H1 (cell line): ENCODE data around the gene HIC2. TPM values are rescaled to one million over a fixed set of nuclear protein-coding genes. Genes with fewer than 3 reads are reported as not detected.

Experiments
- CTCF ChIA-PET: fragments of 300-600 bp; sonication (Branson Sonifier 250); formaldehyde crosslinking; loops from one replicate; lab custom pipeline; 2021; ENCODE audit not compliant: partially characterized antibody; lab: Charles Lee
- POLR2A ChIA-PET: fragments of 300-600 bp; sonication (Branson Sonifier 250); formaldehyde crosslinking; loops from one replicate; lab custom pipeline; 2021; ENCODE audit warnings: inconsistent platforms; ENCODE audit not compliant: partially characterized antibody; lab: Charles Lee
- DNase-seq, 2 experiments: peaks; one replicate each; pipeline versions ENCODE4 v3.0.0 to v3.0.0-alpha.2; 2010 to 2022; ENCODE audit warnings: low spot score in 2 of 2, low read depth in 1 of 2, mixed read lengths in 1 of 2
- FAIRE-seq: peaks from 2 replicates; lab custom pipeline; 2011; peaks lifted over from hg19 to GRCh38; lab: Jason Lieb, UNC
- H2AFZ ChIP-seq: 2 replicates; pipeline ENCODE4 v1.8.1; 2012; ENCODE audit warnings: low read length, inconsistent platforms
- H2AK5ac ChIP-seq: 2 replicates; pipeline ENCODE4 v1.6.1; 2013; ENCODE audit warnings: low read depth, low read length
- H2BK120ac ChIP-seq: replicated peaks from 2 replicates; pipeline ENCODE3; 2013; ENCODE audit warnings: low read depth, low read length, inconsistent platforms
- H2BK12ac ChIP-seq: 2 replicates; pipeline ENCODE4 v1.6.1; 2013; ENCODE audit warnings: low read depth, low read length
- H2BK15ac ChIP-seq: 2 replicates; pipeline ENCODE4 v1.6.1; 2013; ENCODE audit warnings: low read length
- H2BK20ac ChIP-seq: 2 replicates; pipeline ENCODE4 v1.6.1; 2013; ENCODE audit warnings: low read length
- H2BK5ac ChIP-seq: 2 replicates; pipeline ENCODE4 v1.6.1; 2013; ENCODE audit warnings: low read depth, low read length
- H3K14ac ChIP-seq: 2 replicates; pipeline ENCODE4 v1.6.1; 2013; ENCODE audit warnings: inconsistent platforms; ENCODE audit not compliant: insufficient read length
- H3K18ac ChIP-seq: 2 replicates; pipeline ENCODE4 v1.6.1; 2013; ENCODE audit warnings: low read length; ENCODE audit errors: extremely low read depth
- H3K23ac ChIP-seq: 2 replicates; pipeline ENCODE4 v1.6.1; 2013; ENCODE audit warnings: inconsistent platforms; ENCODE audit not compliant: insufficient read length
- H3K23me2 ChIP-seq: 2 replicates; pipeline ENCODE4 v1.6.1; 2013; ENCODE audit warnings: low read depth, low read length
- H3K27ac ChIP-seq: 2 replicates; pipeline ENCODE4 v1.6.1; 2011; ENCODE audit warnings: low read depth, low read length, inconsistent platforms
- H3K27me3 ChIP-seq, 4 experiments: replicated peaks in 1 of 4; 1 replicate in 1 of 4; 2 replicates in 3 of 4; pipeline versions ENCODE4 v1.6.1 to v1.8.1; 2011 to 2013; ENCODE audit warnings: low read length in 3 of 4, mild to moderate bottlenecking in 3 of 4, inconsistent platforms in 2 of 4, mixed read lengths in 2 of 4, moderate library complexity in 1 of 4; ENCODE audit not compliant: control insufficient read depth in 3 of 4, insufficient read depth in 3 of 4; ENCODE audit errors: extremely low read depth in 1 of 4
- H3K36me3 ChIP-seq, 4 experiments: 2 replicates each; pipeline versions ENCODE4 v1.6.1 to v1.8.1; 2011 to 2013; ENCODE audit warnings: mild to moderate bottlenecking in 4 of 4, low read length in 3 of 4, moderate library complexity in 2 of 4, control low read depth in 1 of 4, inconsistent platforms in 1 of 4; ENCODE audit not compliant: insufficient read depth in 4 of 4, control insufficient read depth in 2 of 4
- H3K4ac ChIP-seq: replicated peaks from 2 replicates; pipeline ENCODE3; 2013; ENCODE audit warnings: low read length, low read depth, mixed read lengths, inconsistent platforms; ENCODE audit not compliant: insufficient read length
- H3K4me1 ChIP-seq, 4 experiments: replicated peaks in 1 of 4; 1 replicate in 1 of 4; 2 replicates in 3 of 4; pipeline versions ENCODE4 v1.6.1 to v1.8.1; 2011 to 2013; ENCODE audit warnings: low read length in 3 of 4, inconsistent platforms in 2 of 4, mixed read lengths in 1 of 4; ENCODE audit not compliant: insufficient read depth in 4 of 4, control insufficient read depth in 3 of 4
- H3K4me2 ChIP-seq, 2 experiments: 2 replicates each; pipeline versions ENCODE4 v1.6.1 to v1.8.1; 2011 to 2013; ENCODE audit warnings: low read depth in 2 of 2, low read length in 2 of 2, control low read depth in 1 of 2, inconsistent platforms in 1 of 2, mild to moderate bottlenecking in 1 of 2; ENCODE audit not compliant: insufficient read depth in 1 of 2
- H3K4me3 ChIP-seq, 4 experiments: fragments of 200-600, 300-600 bp in 1 of 4; sonication (generic), shearing (Covaris generic), sonication (Bioruptor Twin) in 1 of 4; 2 replicates each; pipeline versions ENCODE4 v1.5.1 to v1.8.1; 2011 to 2016; ENCODE audit warnings: low read length in 4 of 4, low read depth in 3 of 4, control low read depth in 2 of 4, inconsistent platforms in 2 of 4, mild to moderate bottlenecking in 2 of 4, mixed read lengths in 1 of 4, moderate library complexity in 1 of 4; ENCODE audit not compliant: insufficient read depth in 2 of 4; ENCODE audit errors: extremely low read depth in 1 of 4
- H3K56ac ChIP-seq: replicated peaks from 2 replicates; pipeline ENCODE3; 2013; ENCODE audit warnings: low read depth, mild to moderate bottlenecking, mixed read lengths, low read length, inconsistent platforms; ENCODE audit not compliant: insufficient read length
- H3K79me1 ChIP-seq: 2 replicates; pipeline ENCODE4 v1.6.1; 2013; ENCODE audit warnings: low read depth, low read length, control low read depth
- H3K79me2 ChIP-seq, 2 experiments: 2 replicates each; pipeline versions ENCODE4 v1.6.1 to v1.8.1; 2012 to 2013; ENCODE audit warnings: low read length in 2 of 2, mild to moderate bottlenecking in 2 of 2, inconsistent platforms in 1 of 2; ENCODE audit not compliant: insufficient read depth in 2 of 2, control insufficient read depth in 1 of 2
- H3K9ac ChIP-seq, 4 experiments: replicated peaks in 1 of 4; 1 replicate in 1 of 4; 2 replicates in 3 of 4; pipeline versions ENCODE4 v1.6.1 to v1.8.1; 2011 to 2013; ENCODE audit warnings: low read depth in 3 of 4, low read length in 3 of 4, control low read depth in 2 of 4, mild to moderate bottlenecking in 2 of 4, moderate library complexity in 2 of 4, inconsistent platforms in 1 of 4; ENCODE audit errors: extremely low read depth in 1 of 4
- H3K9me3 ChIP-seq, 2 experiments: 2 replicates each; pipeline versions ENCODE4 v1.6.1 to v1.8.1; 2012 to 2013; ENCODE audit warnings: mild to moderate bottlenecking in 2 of 2, moderate library complexity in 2 of 2, control low read depth in 1 of 2, inconsistent platforms in 1 of 2, low read depth in 1 of 2, low read length in 1 of 2, mixed read lengths in 1 of 2; ENCODE audit not compliant: insufficient read depth in 2 of 2
- H4K20me1 ChIP-seq, 2 experiments: replicated peaks in 1 of 2; 2 replicates each; pipeline versions ENCODE3 to v1.8.1; 2011 to 2013; ENCODE audit warnings: inconsistent platforms in 2 of 2, low read length in 2 of 2, mild to moderate bottlenecking in 1 of 2; ENCODE audit not compliant: insufficient read depth in 2 of 2, control insufficient read depth in 1 of 2
- H4K5ac ChIP-seq: 2 replicates; pipeline ENCODE4 v1.6.1; 2013; ENCODE audit warnings: low read length, low read depth, mixed read lengths, inconsistent platforms; ENCODE audit not compliant: insufficient read length
- H4K8ac ChIP-seq: 2 replicates; pipeline ENCODE4 v1.8.0; 2013; ENCODE audit warnings: mild to moderate bottlenecking, moderate library complexity, low read length, inconsistent platforms; ENCODE audit not compliant: insufficient read depth; ENCODE audit errors: extremely low read depth
- H4K91ac ChIP-seq: replicated peaks from 2 replicates; pipeline ENCODE3; 2013; ENCODE audit warnings: low read length, mixed read lengths, inconsistent platforms; ENCODE audit not compliant: insufficient read length
- HDAC2 ChIP-seq, 2 experiments: fragments of 300-600 bp in 1 of 2; sonication (generic) in 1 of 2; IDR thresholded peaks; 2 replicates each; pipeline ENCODE4 v1.6.1; 2011 to 2012; ENCODE audit warnings: low read depth in 2 of 2, low read length in 2 of 2, mild to moderate bottlenecking in 2 of 2, moderate library complexity in 2 of 2, borderline replicate concordance in 1 of 2, inconsistent platforms in 1 of 2
- WGBS, 2 experiments: shearing (Covaris generic) in 1 of 2; methylation state at CpG; one replicate each; pipeline versions ENCODE4 v1.1.6 to v1.1.7; 2013 to 2015; ENCODE audit warnings: low lambda C conversion rate in 2 of 2, mixed read lengths in 2 of 2, inconsistent platforms in 1 of 2, low coverage in 1 of 2, missing lambda C conversion rate in 1 of 2; ENCODE audit not compliant: insufficient replicate concordance in 2 of 2, insufficient coverage in 1 of 2, insufficient read length in 1 of 2; ENCODE audit errors: extremely low coverage in 1 of 2, missing lambda C conversion rate in 1 of 2; 5-methylcytosine and 5-hydroxymethylcytosine counted together
- polyA plus RNA-seq, 7 experiments: library from polyadenylated mRNA; depleted of rRNA in 3 of 7; stranded (reverse) in 5 of 7; unstranded in 2 of 7; fragments of >200 nt in 5 of 7; fragments of 200-250 nt in 2 of 7; gene quantifications; 1 replicate in 5 of 7; 2 replicates in 1 of 7; 4 replicates in 1 of 7; pipeline versions ENCODE4 v1.2.1 to v1.2.3, GENCODE V29; 2011 to 2013; ENCODE audit warnings: missing spikeins in 2 of 7, mixed read lengths in 2 of 7
- total RNA-seq: library from RNA; stranded (reverse); fragmentation: NEBNext Ultra II Directional; extraction: Animal tissue kit (Norgen Biotek cat#: 25700); gene quantifications from 2 replicates; pipeline ENCODE4 v1.2.1, GENCODE V29; 2021
- TF ChIP-seq, protein P1 (sequence below), 3 experiments: IDR thresholded peaks; 1 replicate in 2 of 3; 2 replicates in 1 of 3; pipeline versions ENCODE4 v1.5.1 to v1.6.1; 2011; ENCODE audit warnings: low read length in 3 of 3, mild to moderate bottlenecking in 3 of 3, inconsistent platforms in 2 of 3, low read depth in 1 of 3, moderate library complexity in 1 of 3; ENCODE audit not compliant: insufficient read depth in 1 of 3; ENCODE audit errors: control extremely low read depth in 1 of 3

Gene HIC2
- total and polyA plus RNA-seq, 2 of the 8 experiments (the other 6 are each of a cell fraction or from before 2014, with no cell fraction given) = 8.0 to 21.9 TPM

- POLR2A ChIA-PET = no interaction called here
- FAIRE-seq (no peak), DNase-seq (peak in 1 of 2 experiments; percentile 49)
- H3K23me2 ChIP-seq = peaks cover 2% of the 10 kb centered on the region; the same call in 1 of the 2 replicates
- H2BK15ac ChIP-seq = no peak overlapping the region
- CTCF ChIA-PET = interaction anchor here (1.2 kb wide), 1 partner anchor 12 kb away, joined by 7 read pairs; no protein-coding TSS in a partner anchor
- H3K9ac ChIP-seq = no peak overlapping the region
- H2AFZ ChIP-seq = no peak overlapping the region
- no peak overlapping the region for H4K5ac ChIP-seq
- 93% methylated on average over 15 of the region's 16 CpGs; no CpG with 5 or more reads in 1 of the 2 experiments for WGBS, 2 experiments
- peaks cover 2 to 16% of the 10 kb centered on the region in 2 experiments for H4K20me1 ChIP-seq
- peak overlapping the region; percentile 80 for H2BK5ac ChIP-seq
- no peaks in the 10 kb centered on the region for H3K27me3 ChIP-seq
- H3K79me2 ChIP-seq = no peaks in the 10 kb centered on the region
- no peak overlapping the region for H3K14ac ChIP-seq
- H3K23ac ChIP-seq = no peak overlapping the region
- H3K4me3 ChIP-seq = no peak overlapping the region
- no peaks in the 10 kb centered on the region for H3K9me3 ChIP-seq
- no peak overlapping the region for H3K4ac ChIP-seq
- peaks cover 3 to 13% (median 8%) of the 10 kb centered on the region in 4 experiments for H3K4me1 ChIP-seq
- peaks cover 0 to 21% (median 3%) of the 10 kb centered on the region in 4 experiments; a peak in 5 of 8 replicates for H3K36me3 ChIP-seq
- H2AK5ac ChIP-seq = peak overlapping the region; percentile 93; the same call in 1 of the 2 replicates
- H3K4me2 ChIP-seq = 0 out of 4 replicates have a peak overlapping the region, but pooled peaks of 1 of the 2 experiments have one; percentile 10
- TF ChIP-seq HDAC2 (IDR thresholded peaks at IDR 0.05; ENCODE audit: borderline replicate concordance in 1 of 2, low read depth in 2 of 2, low read length in 2 of 2) = no peak
- TF ChIP-seq, protein P1, sequence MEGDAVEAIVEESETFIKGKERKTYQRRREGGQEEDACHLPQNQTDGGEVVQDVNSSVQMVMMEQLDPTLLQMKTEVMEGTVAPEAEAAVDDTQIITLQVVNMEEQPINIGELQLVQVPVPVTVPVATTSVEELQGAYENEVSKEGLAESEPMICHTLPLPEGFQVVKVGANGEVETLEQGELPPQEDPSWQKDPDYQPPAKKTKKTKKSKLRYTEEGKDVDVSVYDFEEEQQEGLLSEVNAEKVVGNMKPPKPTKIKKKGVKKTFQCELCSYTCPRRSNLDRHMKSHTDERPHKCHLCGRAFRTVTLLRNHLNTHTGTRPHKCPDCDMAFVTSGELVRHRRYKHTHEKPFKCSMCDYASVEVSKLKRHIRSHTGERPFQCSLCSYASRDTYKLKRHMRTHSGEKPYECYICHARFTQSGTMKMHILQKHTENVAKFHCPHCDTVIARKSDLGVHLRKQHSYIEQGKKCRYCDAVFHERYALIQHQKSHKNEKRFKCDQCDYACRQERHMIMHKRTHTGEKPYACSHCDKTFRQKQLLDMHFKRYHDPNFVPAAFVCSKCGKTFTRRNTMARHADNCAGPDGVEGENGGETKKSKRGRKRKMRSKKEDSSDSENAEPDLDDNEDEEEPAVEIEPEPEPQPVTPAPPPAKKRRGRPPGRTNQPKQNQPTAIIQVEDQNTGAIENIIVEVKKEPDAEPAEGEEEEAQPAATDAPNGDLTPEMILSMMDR (IDR thresholded peaks at IDR 0.05; ENCODE audit: control extremely low read depth in 1 of 3, insufficient read depth in 1 of 3, low read depth in 1 of 3, low read length in 3 of 3) = no peak
- 0 out of 2 replicates have a peak overlapping the region, but pooled peaks have one; percentile 34 for H2BK20ac ChIP-seq
- peak overlapping the region; percentile 60; the same call in 1 of the 2 replicates for H3K18ac ChIP-seq
- H4K91ac ChIP-seq = peak overlapping the region; percentile 15
- no peak overlapping the region for H4K8ac ChIP-seq
- H3K56ac ChIP-seq = no peak overlapping the region
- H3K79me1 ChIP-seq = peaks cover 11% of the 10 kb centered on the region
- 0 out of 2 replicates have a peak overlapping the region, but pooled peaks have one; percentile 19 for H3K27ac ChIP-seq
- H2BK12ac ChIP-seq = peak overlapping the region; percentile 27; the same call in 1 of the 2 replicates
- no peak overlapping the region for H2BK120ac ChIP-seq
Measured at GRCh38 chr22:21443735-21444421, 26.7 kb downstream of the HIC2 start.
